CMK (cell line): ENCODE data around the gene FOXJ2.
A peak's percentile ranks its signal among the peaks of the same experiment; 100 is the strongest.
"Not testable (repeated sequence)": the region's sequence is repeated elsewhere in the genome, so short reads cannot be mapped to it uniquely, and the experiment has no call there.

Experiments
- DNase-seq: peaks from one replicate; pipeline ENCODE4 v3.0.0-alpha.2; 2010; ENCODE audit warnings: low read depth

The FOXJ2 gene

DNA sequence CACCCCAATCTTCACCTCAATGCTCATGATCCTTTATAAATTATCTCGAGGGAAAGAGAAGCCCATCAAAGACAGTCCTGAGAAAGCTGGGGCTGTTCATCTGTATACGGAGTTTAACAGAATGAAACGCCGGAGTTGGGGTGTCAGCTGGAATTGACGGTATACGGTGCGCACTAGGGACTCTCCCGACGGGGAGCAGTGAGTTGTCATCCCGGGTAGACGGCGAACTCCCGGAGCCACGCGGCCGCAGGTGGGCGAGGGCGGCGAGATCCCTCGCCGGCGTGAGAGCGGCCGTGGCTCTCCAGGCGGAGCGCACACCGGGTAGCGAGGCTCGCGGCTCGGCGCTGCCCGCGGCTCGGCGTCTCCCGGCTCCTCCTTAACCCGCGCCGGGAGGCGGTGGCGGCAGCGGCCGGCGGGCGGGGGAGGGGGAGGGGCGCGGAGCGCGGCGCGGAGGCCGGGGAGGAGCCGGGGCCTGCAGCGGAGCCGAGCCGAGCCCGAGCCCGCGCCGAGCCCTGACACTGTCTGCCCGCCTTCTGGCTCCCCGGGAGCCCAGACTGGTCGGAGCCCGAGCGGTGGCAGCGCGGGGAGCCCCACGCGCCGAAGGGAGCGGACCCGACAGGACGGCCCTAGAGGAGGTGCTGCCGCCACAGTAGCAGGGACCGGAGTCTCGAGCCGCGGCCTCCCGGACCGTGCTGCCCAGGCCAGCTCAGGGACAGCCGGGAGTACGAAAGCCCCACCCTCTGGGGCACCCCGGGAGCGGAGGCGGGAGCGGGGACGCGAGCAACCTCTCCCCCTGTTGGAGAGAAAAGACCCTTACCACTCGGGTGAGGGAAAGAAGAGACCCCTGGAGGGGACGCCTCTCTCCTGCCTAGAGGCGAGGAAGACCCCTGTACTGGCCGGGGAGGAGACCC, at the start of gene FOXJ2:
Gene FOXJ2, plus strand, starts transcription at position 475 of the 911 bp plus-strand sequence. CDS start 7,117 bp downstream, outside the sequence.
- no peak for DNase-seq

DNA sequence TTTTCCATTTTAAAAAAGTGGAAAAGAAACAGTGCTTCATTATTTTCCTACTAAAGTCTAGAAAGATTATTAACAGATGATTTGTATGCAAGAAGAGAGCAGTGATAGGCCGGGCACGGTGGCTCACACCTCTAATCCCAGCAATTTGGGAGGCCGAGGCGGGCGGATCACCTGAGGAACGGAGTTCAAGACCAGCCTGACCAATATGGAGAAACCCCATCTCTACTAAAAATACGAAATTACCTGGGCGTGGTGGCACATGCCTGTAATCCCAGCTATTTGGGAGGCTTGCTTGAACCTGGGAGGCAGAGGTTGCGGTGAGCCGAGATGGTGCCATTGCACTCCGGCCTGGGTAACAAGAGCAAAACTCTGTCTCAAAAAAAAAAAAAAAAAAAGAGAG, 49.5 kb upstream of the FOXJ2 start:
- DNase-seq, result not testable (repeated sequence)

DNA sequence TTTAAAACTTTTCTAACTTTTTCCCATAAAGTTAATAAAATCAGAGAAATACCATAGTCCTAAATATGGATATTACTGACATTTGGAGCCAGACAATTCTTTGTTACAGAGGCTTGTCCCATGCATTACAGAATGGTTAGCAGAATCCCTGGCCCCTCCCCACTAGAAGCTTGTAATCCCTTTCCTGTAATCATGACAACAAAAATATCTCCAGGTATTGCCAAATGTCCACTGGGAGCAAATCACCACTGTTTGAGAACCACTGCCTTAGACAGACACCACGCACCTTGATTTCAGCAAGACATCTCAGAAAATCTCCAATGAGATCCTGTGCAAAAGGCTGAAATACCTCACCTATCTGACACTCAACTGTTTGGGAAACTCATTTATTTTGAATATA, 49.1 kb upstream of the FOXJ2 start:
- not testable (repeated sequence) for DNase-seq

DNA sequence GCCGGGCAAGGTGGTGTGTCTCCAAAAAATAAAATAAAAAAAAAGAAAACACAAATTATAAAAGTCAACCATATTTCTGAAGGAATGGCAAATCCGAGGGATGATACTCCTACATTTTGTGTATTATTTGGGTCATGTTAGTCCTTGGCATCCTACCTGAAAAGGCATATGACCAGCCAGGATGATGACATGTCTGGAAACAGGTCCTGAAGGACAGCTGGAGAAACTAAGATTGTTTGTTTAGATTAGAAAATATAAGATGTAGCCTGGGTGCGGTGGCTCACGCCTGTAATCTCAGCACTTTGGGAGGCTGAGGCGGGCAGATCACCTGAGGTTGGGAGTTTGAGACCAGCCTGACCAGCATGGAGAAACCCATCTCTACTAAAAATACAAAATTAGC, 47.6 kb upstream of the FOXJ2 start:
- no peak for DNase-seq

DNA sequence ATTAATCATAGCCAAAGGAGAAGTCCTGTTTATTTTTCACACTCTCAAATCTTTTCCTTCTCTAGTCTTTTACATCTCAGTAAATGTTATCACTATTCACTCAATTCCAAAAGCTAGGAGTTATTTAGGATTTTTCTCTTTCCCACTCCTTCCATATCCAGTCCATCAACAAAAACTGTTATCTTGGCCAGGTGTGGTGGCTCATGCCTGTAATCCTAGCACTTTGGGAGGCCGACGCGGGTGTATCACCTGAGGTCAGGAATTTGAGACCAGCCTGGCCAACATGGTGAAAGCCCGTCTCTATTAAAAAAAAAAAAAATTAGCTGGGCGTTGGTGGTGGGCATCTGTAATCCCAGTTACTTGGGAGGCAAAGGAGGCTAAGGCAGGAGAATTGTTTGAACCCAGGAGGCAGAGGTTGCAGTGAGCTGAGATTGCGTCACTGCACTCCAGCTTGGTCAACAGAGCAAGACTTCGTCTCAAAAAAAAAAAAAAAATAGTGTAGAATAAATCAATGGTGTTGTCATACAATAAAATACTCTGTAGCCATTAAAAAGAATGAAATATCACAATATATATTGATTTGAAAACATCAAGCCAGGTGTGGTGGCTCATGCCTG, 46.6 kb upstream of the FOXJ2 start:
- no peak for DNase-seq

DNA sequence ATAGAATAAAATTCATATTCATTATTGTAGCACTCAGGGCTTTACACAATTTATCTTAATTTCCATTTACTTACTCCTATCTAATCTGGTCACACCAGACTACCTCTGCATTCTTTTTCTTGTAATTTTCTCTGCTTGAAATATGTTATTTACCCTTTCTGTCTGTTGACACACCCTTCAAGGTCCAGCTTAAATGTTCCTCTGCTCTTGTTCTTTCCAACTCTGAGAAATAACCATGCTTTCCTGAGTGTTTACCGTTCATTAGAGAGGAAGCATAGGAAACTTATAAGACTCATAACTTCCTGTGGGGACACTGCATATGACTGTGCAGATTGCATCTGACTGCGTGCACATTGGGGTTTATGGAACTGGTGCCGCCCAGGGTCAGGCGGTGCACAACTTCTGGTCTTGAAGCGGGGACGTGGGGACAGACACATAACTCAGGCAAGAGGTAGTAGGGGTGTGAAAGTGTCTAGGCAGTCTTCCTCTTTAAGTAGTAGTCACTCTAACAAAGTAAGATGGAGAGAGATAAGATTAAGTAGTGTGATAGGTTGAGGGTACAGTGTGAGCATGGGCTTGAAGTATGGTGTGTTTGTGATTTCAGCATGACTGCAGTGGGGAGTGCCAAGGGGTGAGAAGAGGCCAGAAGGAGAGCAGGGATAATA, 42.6 kb upstream of the FOXJ2 start:
- peak; percentile 62 for DNase-seq

DNA sequence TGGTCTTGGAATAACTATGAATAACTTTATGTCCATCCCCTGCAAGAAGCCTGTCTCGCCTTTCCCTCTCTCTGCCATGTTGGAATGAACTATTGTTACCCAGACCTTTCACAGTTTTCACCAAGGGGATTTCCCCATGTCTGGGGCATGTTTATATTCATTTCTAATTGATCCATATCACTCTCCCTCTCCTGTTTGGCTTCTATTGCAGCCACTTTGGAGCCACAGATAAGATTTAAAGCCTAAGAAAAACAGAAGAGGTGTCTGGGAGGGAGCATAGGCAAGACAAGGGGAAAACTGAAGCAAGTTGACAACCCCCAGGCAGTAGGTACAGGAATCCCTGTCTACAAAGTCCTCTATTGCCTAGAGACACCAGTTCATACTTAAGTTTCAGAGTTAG, 41.0 kb upstream of the FOXJ2 start:
- DNase-seq, result no peak

DNA sequence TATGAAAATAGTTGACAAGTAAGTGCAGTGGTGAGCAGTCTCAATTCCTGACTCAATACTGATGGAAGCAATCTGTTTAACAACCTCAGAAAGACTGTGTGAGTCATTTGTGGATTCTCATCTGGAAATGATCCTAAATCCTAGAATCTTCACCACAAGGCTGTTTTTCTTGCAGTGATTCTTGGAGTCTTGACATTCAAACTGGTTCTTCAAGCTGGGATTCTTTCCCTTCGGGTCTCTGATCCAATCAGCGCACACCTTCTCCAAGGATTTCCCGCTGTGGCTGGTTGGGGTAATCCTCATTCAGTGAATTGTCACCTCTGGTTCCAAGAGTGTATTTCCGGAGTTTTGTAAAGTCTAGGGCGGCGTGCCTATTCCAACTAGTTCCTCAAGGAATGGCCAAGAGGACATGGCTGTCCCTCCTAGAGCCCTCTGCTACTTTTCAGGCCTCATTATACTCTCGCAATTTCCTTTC, 37.7 kb upstream of the FOXJ2 start:
- DNase-seq, result no peak

DNA sequence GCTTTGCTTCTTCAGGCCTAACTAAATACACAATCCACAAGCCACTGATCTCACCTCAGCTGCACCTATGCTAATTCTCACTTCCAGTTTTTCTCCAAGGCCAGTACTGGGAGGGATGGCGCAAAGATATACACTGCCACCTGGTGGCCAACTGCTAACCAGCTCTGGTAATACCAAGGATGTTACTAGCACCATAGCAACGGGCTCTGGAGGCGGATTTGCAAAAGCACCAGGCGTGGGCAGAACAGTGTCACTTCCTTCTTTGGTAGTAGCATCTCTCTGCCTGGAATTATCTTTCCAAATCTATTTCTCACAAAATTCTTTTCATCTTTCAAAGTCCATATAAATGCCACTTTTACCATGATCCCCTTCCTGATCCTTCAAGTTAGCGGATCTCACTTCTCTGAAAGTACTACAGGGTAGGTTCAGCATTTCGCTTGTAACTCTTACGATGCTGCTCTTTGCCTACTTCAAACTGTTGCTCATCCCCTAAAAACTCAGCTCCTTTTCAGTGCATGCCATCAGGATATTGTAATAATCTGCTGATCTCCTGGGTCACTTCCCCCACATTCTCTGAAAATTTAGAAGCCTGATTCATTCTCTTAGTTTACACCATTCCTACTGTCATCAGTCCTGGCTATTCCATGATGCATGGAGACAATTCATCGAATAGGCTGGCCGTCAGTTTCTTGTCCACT, 37.1 kb upstream of the FOXJ2 start:
- peak; percentile 54 for DNase-seq

DNA sequence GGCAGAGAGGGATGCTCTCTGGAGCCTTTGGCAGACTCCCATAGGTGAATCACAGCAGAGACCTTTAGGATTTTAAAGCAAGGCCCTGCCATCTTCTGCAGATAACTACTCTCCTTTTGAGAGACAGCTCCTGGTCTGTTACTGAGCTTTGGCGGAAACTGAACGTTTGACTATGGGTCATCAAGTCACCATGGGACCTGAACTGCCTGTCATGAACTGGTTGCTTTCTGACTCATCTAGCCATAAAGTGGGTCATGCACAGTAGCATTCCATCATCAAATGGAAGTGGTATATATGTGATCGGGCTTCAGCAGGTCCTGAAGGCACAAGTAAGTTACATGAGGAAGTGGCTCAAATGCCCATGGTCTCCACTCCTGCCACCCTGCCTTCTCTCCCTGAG, 31.7 kb upstream of the FOXJ2 start:
- not testable (repeated sequence) for DNase-seq

DNA sequence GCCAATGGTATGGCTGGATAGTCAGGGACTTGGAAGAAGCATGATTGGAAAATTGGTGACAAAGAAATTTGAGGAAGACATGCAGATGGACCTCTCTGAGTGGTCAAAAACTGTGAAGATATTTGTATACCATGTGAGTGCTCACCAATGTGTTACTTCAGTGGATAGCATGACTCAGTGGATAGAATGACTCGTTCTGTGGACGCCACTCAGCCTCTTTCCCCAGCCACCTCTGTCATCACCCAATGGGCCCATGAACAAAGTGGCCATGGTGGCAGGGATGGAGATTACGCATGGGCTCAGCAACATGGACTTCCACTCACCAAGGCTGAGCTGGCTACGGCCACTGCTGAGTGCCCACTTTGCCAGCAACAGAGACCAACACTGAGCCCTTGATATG, 31.0 kb upstream of the FOXJ2 start:
- DNase-seq, result not testable (repeated sequence)

DNA sequence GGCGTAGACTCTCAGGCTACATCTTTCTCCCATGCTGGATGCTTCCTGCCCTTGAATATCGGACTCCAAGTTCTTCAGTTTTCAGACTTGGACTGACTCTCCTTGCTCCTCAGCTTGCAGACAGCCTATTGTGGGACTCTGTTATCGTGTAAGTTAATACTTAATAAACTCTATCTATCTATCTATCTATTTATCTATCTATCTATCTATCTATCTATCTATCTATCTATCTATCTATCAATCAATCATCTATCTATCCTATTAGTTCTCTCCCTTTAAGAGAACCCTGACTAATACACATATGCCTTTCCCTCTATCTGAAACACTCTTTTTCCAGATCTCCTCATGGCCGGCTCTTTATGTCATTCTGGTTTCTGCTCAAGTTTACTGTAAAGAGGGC, 27.6 kb upstream of the FOXJ2 start:
- DNase-seq, result not testable (repeated sequence)

DNA sequence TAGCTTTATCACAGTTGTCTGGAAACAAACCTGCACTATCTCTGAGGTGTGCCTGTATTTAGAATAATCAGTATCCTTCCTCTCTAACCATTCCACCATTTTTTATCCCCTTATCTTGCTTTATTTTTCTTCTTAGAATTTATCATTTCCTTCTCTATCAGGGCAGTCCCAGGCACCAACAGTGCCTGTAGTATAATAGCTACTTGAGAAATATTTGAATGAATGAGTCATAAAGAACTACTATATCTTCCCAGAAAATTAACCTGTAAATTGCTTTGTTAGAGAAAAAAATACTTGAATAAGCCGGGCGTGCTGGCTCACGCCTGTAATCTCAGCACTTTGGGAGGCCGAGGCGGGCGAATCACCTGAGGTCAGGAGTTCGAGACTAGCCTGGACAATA, 21.2 kb upstream of the FOXJ2 start:
- no peak for DNase-seq

DNA sequence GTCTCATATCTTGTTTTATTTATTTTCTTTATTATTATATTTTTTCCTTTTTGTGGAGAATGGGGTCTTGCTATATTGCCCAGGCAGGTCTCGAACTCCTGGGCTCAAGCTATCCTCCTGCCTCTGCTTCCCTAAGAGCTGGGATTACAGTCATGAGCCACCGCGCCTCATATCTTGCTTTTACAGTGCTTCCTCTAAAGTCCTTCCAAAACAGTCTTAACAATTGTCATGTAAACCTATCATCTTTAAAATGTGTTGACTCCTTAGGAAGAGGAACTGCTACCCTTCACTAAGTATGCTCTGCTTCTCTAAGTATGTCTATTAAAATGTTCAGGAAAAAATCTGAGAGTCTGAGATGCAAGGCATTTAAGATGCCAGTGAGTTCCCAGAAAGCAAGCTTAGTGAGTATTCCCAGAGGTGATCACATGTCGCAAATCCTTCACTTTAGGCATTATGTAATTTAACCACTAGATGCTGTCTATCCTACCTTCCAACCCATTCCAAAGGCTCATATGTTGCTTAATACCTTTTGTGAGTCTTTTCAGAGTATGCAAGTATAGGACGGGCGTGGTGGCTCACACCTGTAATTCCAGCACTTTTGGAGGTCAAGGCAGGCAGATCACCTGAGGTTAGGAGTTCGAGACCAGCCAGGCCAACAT, 19.7 kb upstream of the FOXJ2 start:
- no peak for DNase-seq

DNA sequence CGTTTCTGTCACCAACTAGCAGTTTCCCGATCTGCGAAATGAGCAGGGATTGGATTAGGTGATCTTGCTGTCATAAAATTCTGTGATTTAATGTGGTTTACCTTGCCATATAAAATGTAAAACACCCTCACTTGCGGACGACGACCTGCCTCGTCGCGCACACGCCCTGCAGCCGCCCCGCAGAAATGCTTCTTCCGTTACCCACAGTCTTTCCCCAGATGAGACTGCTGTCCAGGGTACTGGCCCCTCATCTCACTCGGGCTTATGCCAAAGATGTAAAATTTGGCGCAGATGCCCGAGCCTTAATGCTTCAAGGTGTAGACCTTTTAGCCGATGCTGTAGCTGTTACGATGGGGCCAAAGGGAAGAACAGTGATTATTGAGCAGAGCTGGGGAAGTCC, 17.7 kb upstream of the FOXJ2 start:
- no peak for DNase-seq

DNA sequence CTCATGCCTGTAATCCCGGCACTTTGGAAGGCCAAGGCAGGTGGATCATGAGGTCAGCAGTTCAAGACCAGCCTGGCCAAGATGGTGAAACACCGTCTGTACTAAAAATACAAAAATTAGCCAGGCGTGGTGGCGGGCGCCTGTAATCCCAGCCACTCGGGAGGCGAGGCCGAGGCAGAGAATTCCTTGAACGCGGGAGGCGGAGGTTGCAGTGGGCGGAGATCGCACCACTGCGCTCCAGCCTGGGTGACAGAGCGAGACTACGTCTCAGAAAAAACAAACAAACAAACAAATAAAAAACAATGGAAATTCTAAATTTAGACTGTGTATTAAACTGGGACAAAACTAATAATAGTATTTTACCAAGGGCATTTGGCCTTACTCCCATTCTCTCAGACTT, 14.3 kb upstream of the FOXJ2 start:
- not testable (repeated sequence) for DNase-seq

DNA sequence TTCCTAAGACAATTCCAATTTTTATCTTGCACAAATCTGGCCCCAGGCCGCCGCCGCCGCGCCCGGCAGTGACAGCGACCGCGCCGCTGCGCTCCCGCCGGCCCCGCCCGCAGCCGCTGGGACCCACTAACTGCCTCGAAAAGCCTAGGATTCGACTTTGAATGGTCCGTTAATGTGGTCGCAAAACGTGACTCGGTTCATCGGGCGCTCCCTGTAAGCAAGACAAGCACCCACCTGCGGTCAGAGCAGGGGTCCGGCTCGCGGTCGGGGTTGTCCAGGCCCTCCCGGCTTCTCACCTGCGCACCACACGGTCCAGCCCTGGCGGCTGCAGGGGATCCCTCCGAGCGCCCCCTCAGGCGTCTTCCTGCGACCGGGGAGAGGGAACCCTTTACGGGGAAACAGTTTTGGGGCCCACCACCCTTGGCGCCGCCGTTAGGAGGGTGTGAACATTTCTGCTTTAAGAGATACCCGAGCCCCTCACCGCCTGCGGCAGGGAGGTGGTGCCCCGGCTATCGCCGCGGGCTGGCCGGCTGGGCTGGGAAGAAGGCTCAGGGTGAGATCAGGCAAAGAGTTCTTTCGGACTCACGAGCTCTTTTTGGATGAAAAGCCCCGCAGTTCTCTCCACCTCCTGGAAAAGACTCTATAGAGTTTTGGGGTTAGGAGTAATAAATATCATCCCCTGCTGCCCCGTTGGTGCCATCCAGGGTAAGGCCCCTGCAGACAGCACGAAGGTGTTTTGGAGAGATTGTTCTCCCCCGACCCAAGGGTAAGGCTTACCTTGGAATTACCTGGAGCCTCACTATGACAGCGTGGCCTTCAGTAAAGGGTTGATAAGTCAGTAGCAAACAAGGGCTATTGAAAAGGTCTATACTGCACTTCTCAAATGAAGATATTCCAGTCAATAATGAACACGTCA, 13.6 kb upstream of the FOXJ2 start:
- DNase-seq, result no peak

DNA sequence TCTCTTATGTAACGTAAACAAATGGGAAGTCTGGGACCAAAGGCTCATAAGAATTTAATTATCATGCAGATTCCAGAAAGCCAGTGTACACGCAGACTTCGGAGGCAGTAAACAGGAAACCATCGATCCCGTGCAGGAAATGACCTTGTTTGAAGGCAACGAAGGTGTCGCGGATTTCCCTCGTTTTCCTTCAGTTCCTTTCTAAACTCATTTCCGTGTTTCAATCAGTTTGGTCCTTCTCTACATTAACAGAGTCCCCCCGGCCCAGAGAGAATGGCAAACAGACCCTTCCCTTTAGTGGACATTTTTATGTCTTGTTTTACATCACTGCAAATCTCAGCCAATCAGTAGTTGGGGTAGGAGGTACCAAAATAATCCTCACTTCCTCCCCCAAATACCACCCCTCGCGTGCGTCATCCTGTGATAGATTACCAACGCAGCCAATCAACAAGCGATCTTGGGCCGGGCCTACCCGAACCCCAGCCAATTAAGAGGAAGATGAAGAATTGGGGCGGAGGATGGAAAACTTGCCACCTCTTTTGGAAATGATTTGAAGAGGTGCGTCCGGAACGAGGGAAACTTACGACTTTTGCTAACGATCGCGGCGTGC, 6.1 kb upstream of the FOXJ2 start:
- DNase-seq, result peak; percentile 91

DNA sequence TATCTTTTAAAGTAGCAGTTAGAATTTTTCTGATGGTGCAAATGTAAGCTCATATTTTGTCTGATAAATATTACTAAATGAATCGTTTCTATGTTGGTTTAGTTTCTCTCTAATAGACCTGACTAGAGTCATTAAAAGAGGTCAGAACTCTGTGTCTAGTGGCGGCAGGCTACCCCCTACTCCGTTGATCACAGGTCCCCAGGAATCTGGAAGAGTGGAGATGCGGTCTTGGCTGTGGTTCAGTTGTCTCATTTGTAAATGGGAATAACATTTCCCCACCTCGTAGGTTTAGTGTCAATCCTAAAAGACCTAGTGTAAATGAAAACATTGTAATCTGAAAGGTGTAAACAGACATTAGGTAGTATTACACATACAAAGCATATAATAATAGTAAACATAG, 4.7 kb upstream of the FOXJ2 start:
- DNase-seq, result no peak

DNA sequence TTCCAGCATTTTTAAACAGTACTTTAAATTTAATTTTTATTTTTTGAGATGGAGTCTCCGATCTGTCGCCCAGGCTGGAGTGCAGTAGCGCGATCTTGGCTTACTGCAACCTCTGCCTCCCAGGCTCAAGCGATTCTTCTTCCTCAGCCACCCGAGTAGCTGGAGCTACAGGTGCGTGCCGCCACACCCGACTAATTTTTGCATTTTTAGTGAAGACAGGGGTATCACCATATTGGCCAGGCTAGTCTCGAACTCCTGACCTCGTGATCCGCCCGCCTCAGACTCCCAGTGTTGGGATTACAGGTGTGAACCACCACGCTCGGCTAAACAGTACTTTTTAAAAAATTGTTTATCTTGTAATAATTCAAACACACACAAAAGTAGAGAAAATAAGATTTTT, 4.2 kb upstream of the FOXJ2 start:
- no peak for DNase-seq
